GM23248 (cell line): ENCODE data around the gene HERC4.

Source experiments
- EZH2 ChIP-seq: fragments of 200-600 bp; sonication (generic); IDR thresholded peaks from 2 replicates; pipeline ENCODE4 v1.6.1; 2018; ENCODE audit warnings: antibody characterized with exemption, mild to moderate bottlenecking; ENCODE audit not compliant: insufficient read depth, poor library complexity, severe bottlenecking
- EZH2phosphoT487 ChIP-seq: fragments of 200-600 bp; sonication (generic); IDR thresholded peaks from 2 replicates; pipeline ENCODE4 v1.6.1; 2018; ENCODE audit warnings: antibody characterized with exemption, moderate library complexity, mild to moderate bottlenecking, low read depth; ENCODE audit not compliant: insufficient read depth

DNA sequence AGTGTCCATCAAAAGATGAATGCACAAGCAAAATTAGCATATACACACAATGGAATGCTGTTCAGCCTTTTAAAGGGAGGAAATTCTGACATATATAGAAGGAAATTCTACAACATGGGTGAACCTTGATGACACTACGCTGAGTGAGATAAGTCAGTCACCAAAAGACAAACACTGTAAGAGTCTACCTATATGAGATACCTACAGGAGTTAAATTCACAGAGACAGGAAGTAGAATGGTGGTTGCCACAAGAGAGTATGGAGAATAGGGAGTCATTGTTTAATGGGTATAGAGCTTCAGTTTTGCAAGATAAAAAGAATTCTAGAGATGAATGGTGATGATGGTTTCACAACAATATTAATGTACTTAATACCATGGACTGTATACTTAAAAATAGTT lies 51.8 kb downstream of the HERC4 start:
- TF ChIP-seq EZH2phosphoT487 (no peak), EZH2 (no peak)
